Mammary epithelial cell (primary cell): ENCODE data around the gene HACD1.

Experiments
- CTCF ChIP-seq, 2 donors: IDR thresholded peaks in 1 of 2; conservative IDR thresholded peaks in 1 of 2; 2 replicates each; pipeline ENCODE4 v1.5.1; 2011 to 2012; ENCODE audit warnings: inconsistent platforms in 2 of 2, low read length in 2 of 2, mild to moderate bottlenecking in 2 of 2, control low read depth in 1 of 2, low read depth in 1 of 2; ENCODE audit not compliant: insufficient read depth in 1 of 2; ENCODE audit errors: extremely low read depth in 1 of 2
- EZH2 ChIP-seq: IDR thresholded peaks from 2 replicates; pipeline ENCODE4 v1.6.1; 2012; ENCODE audit warnings: low read length, inconsistent platforms, borderline replicate concordance

GRCh38 chr10:17616403-17617030, 657 bp downstream of the HACD1 start:
- TF ChIP-seq CTCF (conservative IDR thresholded peaks at IDR 0.05 in 1 of 2, IDR thresholded peaks at IDR 0.05 in 1 of 2; ENCODE audit: extremely low read depth in 1 of 2, insufficient read depth in 1 of 2, low read depth in 1 of 2, low read length in 2 of 2) (no peak), EZH2 (no peak)
